Endothelial cell of umbilical vein (primary cell): Measurements from ENCODE around the gene PCDHGB2. TPM values are rescaled to one million over a fixed set of nuclear protein-coding genes. Genes with fewer than 3 reads are reported as not detected.

Source experiments
- BruUV-seq: library from RNA; stranded (reverse); fragments of 400-500 nt; replicated peaks from 2 replicates; lab custom pipeline; 2021; lab: Mats Ljungman, UMichigan
- CTCF ChIA-PET: fragments of 300-600, 350-600 bp; sonication (Branson Sonifier 250); formaldehyde crosslinking; loops from one replicate; lab custom pipeline; 2021; ENCODE audit warnings: antibody characterized with exemption, inconsistent platforms; lab: Charles Lee
- POLR2A ChIA-PET: fragments of 300-600, 350-600 bp; sonication (Branson Sonifier 250); formaldehyde crosslinking; loops from one replicate; lab custom pipeline; 2021; ENCODE audit warnings: antibody characterized with exemption, inconsistent platforms; lab: Charles Lee
- DNase-seq: peaks from one replicate; pipeline ENCODE4 v3.0.0-alpha.2; 2011; ENCODE audit warnings: low read depth, low spot score
- FAIRE-seq: peaks from 2 replicates; lab custom pipeline; 2011; peaks lifted over from hg19 to GRCh38; lab: Jason Lieb, UNC
- H2AFZ ChIP-seq: 2 replicates; pipeline ENCODE4 v1.6.0; 2012; ENCODE audit warnings: low read depth, low read length, control low read depth, inconsistent platforms
- H3K27ac ChIP-seq: 2 replicates; pipeline ENCODE4 v1.5.1; 2011; ENCODE audit warnings: low read depth, mild to moderate bottlenecking, control low read depth, low read length, moderate library complexity; ENCODE audit not compliant: insufficient read depth
- H3K27me3 ChIP-seq, 2 experiments: 2 replicates each; pipeline versions ENCODE4 v1.6.0 to v1.6.1; 2011; ENCODE audit warnings: low read length in 2 of 2, mixed read lengths in 1 of 2; ENCODE audit not compliant: control insufficient read depth in 2 of 2, insufficient read depth in 2 of 2
- H3K36me3 ChIP-seq, 2 experiments: 2 replicates in 1 of 2; 3 replicates in 1 of 2; pipeline ENCODE4 v1.5.1; 2011; ENCODE audit warnings: low read length in 2 of 2, mild to moderate bottlenecking in 1 of 2, moderate library complexity in 1 of 2; ENCODE audit not compliant: control insufficient read depth in 2 of 2, insufficient read depth in 2 of 2; ENCODE audit errors: extremely low read depth in 1 of 2
- H3K4me1 ChIP-seq: 3 replicates; pipeline ENCODE4 v1.5.1; 2011; ENCODE audit warnings: mild to moderate bottlenecking, low read length; ENCODE audit not compliant: control insufficient read depth, insufficient read depth; ENCODE audit errors: extremely low read depth
- H3K4me2 ChIP-seq: 2 replicates; pipeline ENCODE4 v1.6.1; 2011; ENCODE audit warnings: low read length, control low read depth, mixed read lengths; ENCODE audit not compliant: insufficient read depth
- H3K4me3 ChIP-seq, 3 experiments: fragments of 200-600 bp in 1 of 3; sonication (generic), shearing (Covaris generic) in 1 of 3; replicated peaks in 1 of 3; 2 replicates each; pipeline ENCODE4 v1.5.1; 2011 to 2016; ENCODE audit warnings: control low read depth in 3 of 3, low read length in 3 of 3, mild to moderate bottlenecking in 2 of 3, inconsistent platforms in 1 of 3, low read depth in 1 of 3, moderate library complexity in 1 of 3; ENCODE audit not compliant: insufficient read depth in 1 of 3
- H3K79me2 ChIP-seq: 2 replicates; pipeline ENCODE4 v1.6.0; 2012; ENCODE audit warnings: low read length, inconsistent platforms; ENCODE audit not compliant: control insufficient read depth, insufficient read depth
- H3K9ac ChIP-seq: replicated peaks from 2 replicates; pipeline ENCODE3; 2011; ENCODE audit warnings: low read length, control low read depth; ENCODE audit not compliant: insufficient read depth; ENCODE audit errors: extremely low read depth
- H3K9me1 ChIP-seq: replicated peaks from 3 replicates; pipeline ENCODE4 v1.6.0; 2011; ENCODE audit warnings: mild to moderate bottlenecking, low read length; ENCODE audit not compliant: control insufficient read depth, insufficient read depth; ENCODE audit errors: extremely low read depth
- H3K9me3 ChIP-seq: replicated peaks from 2 replicates; pipeline ENCODE4 v1.5.1; 2012; ENCODE audit warnings: low read length, inconsistent platforms; ENCODE audit not compliant: control insufficient read depth, insufficient read depth
- H4K20me1 ChIP-seq: replicated peaks from 2 replicates; pipeline ENCODE3; 2011; ENCODE audit warnings: mild to moderate bottlenecking, low read length; ENCODE audit not compliant: control insufficient read depth, insufficient read depth; ENCODE audit errors: extremely low read depth
- EZH2 ChIP-seq: IDR thresholded peaks from 2 replicates; pipeline ENCODE4 v1.6.1; 2012; ENCODE audit warnings: borderline replicate concordance, low read depth, mild to moderate bottlenecking, moderate library complexity, low read length, inconsistent platforms; ENCODE audit not compliant: severe bottlenecking
- FOS ChIP-seq: IDR thresholded peaks from 2 replicates; pipeline ENCODE4 v1.6.1; 2011; ENCODE audit warnings: mild to moderate bottlenecking, low read length, moderate library complexity, borderline replicate concordance; ENCODE audit not compliant: insufficient read depth
- GATA2 ChIP-seq: IDR thresholded peaks from 2 replicates; pipeline ENCODE4 v1.7.0; 2011; ENCODE audit warnings: low read depth, mild to moderate bottlenecking, moderate library complexity, mixed read lengths, low read length; ENCODE audit not compliant: insufficient read length, insufficient read depth
- JUN ChIP-seq: IDR thresholded peaks from 2 replicates; pipeline ENCODE4 v1.6.1; 2011; ENCODE audit warnings: borderline replicate concordance, low read depth; ENCODE audit not compliant: insufficient read length, insufficient read depth
- MYC ChIP-seq: IDR thresholded peaks from one replicate; pipeline ENCODE4 v1.6.1; 2011; ENCODE audit warnings: mild to moderate bottlenecking, low read depth, low read length
- POLR2A ChIP-seq: IDR thresholded peaks from 2 replicates; pipeline ENCODE4 v1.6.1; 2012; ENCODE audit warnings: low read depth, mild to moderate bottlenecking, control low read depth, low read length
- POLR2AphosphoS5 ChIP-seq: IDR thresholded peaks from 2 replicates; pipeline ENCODE4 v1.6.1; 2012; ENCODE audit warnings: low read depth, mild to moderate bottlenecking, control low read depth, low read length, moderate library complexity; ENCODE audit not compliant: insufficient read depth
- dilution Hi-C: fragments of 300-500 bp; cut with MboI; formaldehyde crosslinking; loops from one replicate; pipeline ENCODE4 v1.15.0; 2019; ENCODE audit warnings: low sequenced_read_pairs; ENCODE audit not compliant: extremely low pct_ligation_motif_present
- intact Hi-C: fragments of 100-400 bp; cut with micrococcal nuclease; formaldehyde crosslinking; loops from one replicate; pipeline ENCODE4 v1.10.0; 2022
- polyA plus RNA-seq, 4 experiments: library from polyadenylated mRNA; depleted of rRNA in 3 of 4; stranded (reverse) in 3 of 4; unstranded in 1 of 4; fragments of >200 nt; gene quantifications; 2 replicates each; pipeline versions ENCODE4 v1.2.1 to v1.2.3, GENCODE V29; 2011 to 2012; ENCODE audit warnings: missing spikeins in 1 of 4
- total RNA-seq: library from RNA; stranded (reverse); gene quantifications from 2 replicates; pipeline ENCODE4 v1.2.3, GENCODE V29; 2021
- TF ChIP-seq, protein P1 (sequence below): IDR thresholded peaks from 2 replicates; pipeline ENCODE4 v1.6.1; 2011; ENCODE audit not compliant: insufficient read depth, insufficient read length
- TF ChIP-seq, protein P2 (sequence below), 2 donors: IDR thresholded peaks; 1 replicate in 1 of 2; 2 replicates in 1 of 2; pipeline ENCODE4 v1.5.1; 2011; ENCODE audit warnings: low read length in 2 of 2, mild to moderate bottlenecking in 2 of 2, moderate library complexity in 2 of 2, control low read depth in 1 of 2, inconsistent platforms in 1 of 2, low read depth in 1 of 2; ENCODE audit not compliant: insufficient read depth in 1 of 2; ENCODE audit errors: extremely low read depth in 1 of 2

Gene PCDHGB2
- total and polyA plus RNA-seq, 2 donors (not counting 3 experiments of a cell fraction or from before 2014, with no cell fraction given): 1.1 to 2.9 TPM

DNA sequence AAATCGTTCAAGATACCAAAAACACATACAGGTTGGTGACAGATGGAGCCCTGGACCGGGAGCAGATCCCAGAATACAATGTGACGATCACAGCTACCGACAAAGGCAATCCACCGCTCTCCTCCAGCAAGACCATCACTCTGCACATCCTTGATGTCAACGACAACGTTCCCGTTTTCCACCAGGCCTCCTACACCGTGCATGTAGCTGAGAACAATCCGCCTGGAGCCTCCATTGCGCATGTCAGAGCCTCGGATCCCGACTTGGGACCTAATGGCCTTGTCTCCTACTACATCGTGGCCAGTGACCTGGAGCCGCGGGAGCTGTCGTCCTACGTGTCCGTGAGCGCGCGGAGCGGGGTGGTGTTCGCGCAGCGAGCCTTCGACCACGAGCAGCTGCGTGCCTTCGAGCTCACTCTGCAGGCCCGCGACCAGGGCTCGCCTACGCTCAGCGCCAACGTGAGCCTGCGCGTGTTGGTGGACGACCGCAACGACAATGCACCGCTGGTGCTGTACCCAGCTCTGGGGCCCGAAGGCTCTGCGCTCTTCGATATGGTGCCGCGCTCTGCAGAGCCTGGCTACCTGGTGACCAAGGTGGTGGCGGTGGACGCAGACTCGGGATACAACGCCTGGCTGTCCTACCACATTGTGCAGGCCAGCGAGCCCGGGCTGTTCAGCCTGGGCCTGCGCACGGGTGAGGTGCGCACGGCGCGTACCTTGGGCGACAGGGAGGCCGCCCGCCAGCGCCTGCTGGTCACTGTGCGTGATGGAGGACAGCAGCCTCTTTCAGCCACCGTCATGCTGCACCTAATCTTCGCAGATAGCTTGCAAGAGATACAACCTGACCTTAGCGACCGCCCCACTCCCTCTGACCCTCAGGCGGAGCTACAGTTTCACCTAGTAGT lies 12.0 kb downstream of the PCDHGB2 start:
- ChIA-PET CTCF (interaction anchor here (1.0 to 3.5 kb wide), 10 partner anchors 9 to 192 kb away, joined by 3 to 57 read pairs (median 10); partner anchors contain the start of genes PCDHB14, PCDHGA10, PCDHGA11 and PCDHGA4), POLR2A (no interaction called here)
- Histone ChIP-seq H3K9me1 (no peaks in the 10 kb centered on the region), H3K27me3 (peaks cover 32 to 82% of the 10 kb centered on the region in 2 experiments), H4K20me1 (no peaks in the 10 kb centered on the region), H3K27ac (no peak overlapping the region), H3K36me3 (no peaks in the 10 kb centered on the region), H2AFZ (no peak overlapping the region), H3K4me2 (no peak overlapping the region), H3K4me1 (no peaks in the 10 kb centered on the region), H3K79me2 (no peaks in the 10 kb centered on the region), H3K4me3 (no peak overlapping the region), H3K9ac (no peak overlapping the region), H3K9me3 (no peaks in the 10 kb centered on the region)
- FAIRE-seq: no peak
- intact Hi-C loops (loop anchor here (5.0 kb wide), 1 partner anchor 50 kb away; the partner anchor contains the start of gene PCDHGA11), dilution Hi-C loops (no loop called here)
- no peak for TF ChIP-seq GATA2
- no peak for TF ChIP-seq EZH2
- TF ChIP-seq JUN: no peak
- TF ChIP-seq, protein P1, sequence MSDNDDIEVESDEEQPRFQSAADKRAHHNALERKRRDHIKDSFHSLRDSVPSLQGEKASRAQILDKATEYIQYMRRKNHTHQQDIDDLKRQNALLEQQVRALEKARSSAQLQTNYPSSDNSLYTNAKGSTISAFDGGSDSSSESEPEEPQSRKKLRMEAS: no peak
- TF ChIP-seq POLR2A: no peak
- TF ChIP-seq, protein P2, sequence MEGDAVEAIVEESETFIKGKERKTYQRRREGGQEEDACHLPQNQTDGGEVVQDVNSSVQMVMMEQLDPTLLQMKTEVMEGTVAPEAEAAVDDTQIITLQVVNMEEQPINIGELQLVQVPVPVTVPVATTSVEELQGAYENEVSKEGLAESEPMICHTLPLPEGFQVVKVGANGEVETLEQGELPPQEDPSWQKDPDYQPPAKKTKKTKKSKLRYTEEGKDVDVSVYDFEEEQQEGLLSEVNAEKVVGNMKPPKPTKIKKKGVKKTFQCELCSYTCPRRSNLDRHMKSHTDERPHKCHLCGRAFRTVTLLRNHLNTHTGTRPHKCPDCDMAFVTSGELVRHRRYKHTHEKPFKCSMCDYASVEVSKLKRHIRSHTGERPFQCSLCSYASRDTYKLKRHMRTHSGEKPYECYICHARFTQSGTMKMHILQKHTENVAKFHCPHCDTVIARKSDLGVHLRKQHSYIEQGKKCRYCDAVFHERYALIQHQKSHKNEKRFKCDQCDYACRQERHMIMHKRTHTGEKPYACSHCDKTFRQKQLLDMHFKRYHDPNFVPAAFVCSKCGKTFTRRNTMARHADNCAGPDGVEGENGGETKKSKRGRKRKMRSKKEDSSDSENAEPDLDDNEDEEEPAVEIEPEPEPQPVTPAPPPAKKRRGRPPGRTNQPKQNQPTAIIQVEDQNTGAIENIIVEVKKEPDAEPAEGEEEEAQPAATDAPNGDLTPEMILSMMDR (IDR thresholded peaks at IDR 0.05; ENCODE audit: extremely low read depth in 1 of 2, insufficient read depth in 1 of 2, low read depth in 1 of 2, low read length in 2 of 2): no peak
- TF ChIP-seq MYC: no peak
- no peak for TF ChIP-seq FOS
- no peak for TF ChIP-seq POLR2AphosphoS5
- no TSS peak for BruUV-seq
- no peak for DNase-seq
